Fibroblast of skin of right quadriceps (primary cell): ENCODE data around the gene HOOK2.
"Not testable (repeated sequence)": the region's sequence is repeated elsewhere in the genome, so short reads cannot be mapped to it uniquely, and the experiment has no call there.

ENCODE experiments used
- DNase-seq: peaks from one replicate; pipeline ENCODE4 v3.0.0-alpha.2; 2013

The HOOK2 gene

GRCh38 chr19:12774588-12775555 lies at the start of gene HOOK2:
TSS of gene HOOK2 (minus strand) at chr19:12775552. CDS start at chr19:12775449, 103 bp downstream.
- DNase-seq = no peak

- DNase-seq = no peak
Observed at GRCh38 chr19:12821761-12822160, 46.4 kb upstream of the HOOK2 start.

- not testable (repeated sequence) for DNase-seq
Observed at GRCh38 chr19:12817810-12818209, 42.5 kb upstream of the HOOK2 start.

- DNase-seq = not testable (repeated sequence)
Observed at GRCh38 chr19:12817188-12817587, 41.8 kb upstream of the HOOK2 start.

GRCh38 chr19:12815088-12815487 lies 39.7 kb upstream of the HOOK2 start:
- no peak for DNase-seq

GRCh38 chr19:12806242-12807081 lies 31.1 kb upstream of the HOOK2 start, which contains the start of gene RNASEH2A:
TSS of gene RNASEH2A (plus strand) at chr19:12806584. CDS start at chr19:12806674, 90 bp downstream.
- DNase-seq = peak; percentile 88

GRCh38 chr19:12804051-12804450 lies 28.7 kb upstream of the HOOK2 start:
- no peak for DNase-seq

- no peak for DNase-seq
Observed at GRCh38 chr19:12802267-12803106, 27.1 kb upstream of the HOOK2 start.

- DNase-seq = peak; percentile 69
Observed at GRCh38 chr19:12801466-12802266, 26.3 kb upstream of the HOOK2 start, which contains the start of the genes PRDX2 and THSD8. TSS of gene PRDX2 (minus strand) at chr19:12801800. CDS start at chr19:12801261, 539 bp downstream. TSS of gene THSD8 (plus strand) at chr19:12802069. CDS start at chr19:12802072, 3 bp downstream.

GRCh38 chr19:12800923-12801465 lies 25.6 kb upstream of the HOOK2 start:
- no peak for DNase-seq

- DNase-seq = no peak
Observed at GRCh38 chr19:12800466-12800770, 25.1 kb upstream of the HOOK2 start.

- no peak for DNase-seq
Observed at GRCh38 chr19:12799742-12800465, 24.6 kb upstream of the HOOK2 start.

GRCh38 chr19:12797607-12798006 lies 22.3 kb upstream of the HOOK2 start:
- not testable (repeated sequence) for DNase-seq

- no peak for DNase-seq
Observed at GRCh38 chr19:12797141-12797587, 21.8 kb upstream of the HOOK2 start.

- DNase-seq = peak; percentile 78
Observed at GRCh38 chr19:12796146-12797071, 21.1 kb upstream of the HOOK2 start.

- DNase-seq = no peak
Observed at GRCh38 chr19:12794971-12795381, 19.6 kb upstream of the HOOK2 start.

- DNase-seq = no peak
Observed at GRCh38 chr19:12794196-12794941, 19.0 kb upstream of the HOOK2 start.
